ENCODE results near the gene VAX1.

DNA sequence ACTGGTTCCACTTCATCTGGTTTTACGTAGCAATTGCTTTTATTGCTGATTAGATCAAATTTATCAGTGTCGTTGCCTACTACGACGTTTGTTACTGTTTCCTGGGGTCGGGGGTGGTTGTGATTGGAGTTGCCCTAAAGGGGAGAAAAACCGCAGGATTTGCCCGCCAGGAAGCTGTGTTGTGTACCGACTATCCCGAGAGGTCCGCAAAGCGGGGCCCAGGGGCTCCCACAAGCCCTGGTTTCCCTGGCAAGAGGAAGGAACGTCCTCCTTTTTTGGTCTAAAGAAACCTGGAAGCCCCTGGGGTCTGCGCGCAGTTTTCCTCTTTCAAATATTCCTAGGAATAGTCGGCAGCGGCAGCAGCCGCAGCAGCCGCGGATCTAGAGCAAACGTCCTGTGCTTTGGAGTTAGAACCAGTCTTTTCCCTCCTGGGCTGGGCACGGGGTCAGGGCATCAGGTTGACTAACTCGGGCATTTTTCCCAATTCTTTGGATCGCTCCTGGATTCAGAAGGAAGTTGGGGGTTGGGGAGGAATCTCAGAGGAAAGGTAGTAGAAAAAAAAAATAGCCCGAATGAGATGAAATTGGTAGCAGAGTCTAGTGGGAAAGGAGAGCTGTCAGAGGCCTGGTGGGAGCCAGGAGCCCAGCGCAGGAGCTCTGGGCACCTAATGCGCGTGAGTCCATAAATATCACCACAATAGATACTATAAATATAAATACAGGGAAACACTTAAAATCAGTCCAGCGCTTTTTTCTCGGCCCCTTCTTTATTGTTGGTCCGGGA, 4.6 kb downstream of the VAX1 start:
- TF ChIP-seq POLR2A (IDR thresholded peaks at IDR 0.05; ENCODE audit: extremely low read depth, insufficient read length) = no peak
- no peak for TF ChIP-seq CTCF (IDR thresholded peaks at IDR 0.05; ENCODE audit: low read depth, low read length)
- TF ChIP-seq MYC (IDR thresholded peaks at IDR 0.05; ENCODE audit: low read depth, low read length) = no peak
- TF ChIP-seq MAX (IDR thresholded peaks at IDR 0.05; ENCODE audit: low read depth, low read length) = no peak
